K562 (cell line): ENCODE results near the gene DNAJB4. TPM values are rescaled to one million over a fixed set of nuclear protein-coding genes. Genes with fewer than 3 reads are reported as not detected.

Experiments
- DMBX1 ChIP-seq: fragments of 250-450 bp; sonication (Bioruptor Pico); IDR thresholded peaks from 2 replicates; pipeline ENCODE4 v1.8.0; 2022; ENCODE audit warnings: inconsistent platforms, mild to moderate bottlenecking, moderate library complexity, borderline replicate concordance
- ESRRA ChIP-seq: fragments of 450-650 bp; IDR thresholded peaks from 2 replicates; pipeline ENCODE4 v1.6.1; 2014; ENCODE audit warnings: low read depth, mild to moderate bottlenecking, moderate library complexity, borderline replicate concordance
- HSF4 ChIP-seq: fragments of 250-450 bp; sonication (Bioruptor Pico); IDR thresholded peaks from 2 replicates; pipeline ENCODE4 v2.1.2; 2022; ENCODE audit warnings: mild to moderate bottlenecking, moderate library complexity, borderline replicate concordance
- PHF8 ChIP-seq: fragments of 200-600 bp; sonication (generic); IDR thresholded peaks from 2 replicates; pipeline ENCODE4 v1.6.1; 2012; ENCODE audit warnings: mixed run types, mild to moderate bottlenecking, inconsistent platforms, low read length, moderate library complexity, borderline replicate concordance
- RBM34 ChIP-seq: fragments of 200-400 bp; formaldehyde crosslinking; IDR thresholded peaks from 2 replicates; pipeline ENCODE4 v1.6.1; 2018; ENCODE audit warnings: low read length, borderline replicate concordance; ENCODE audit not compliant: insufficient read depth
- ZNF165 ChIP-seq: fragments of 250-450 bp; sonication (Bioruptor Pico); IDR thresholded peaks from 2 replicates; pipeline ENCODE4 v1.4.0; 2020; ENCODE audit warnings: borderline replicate concordance
- ZNF24 ChIP-seq: fragments of 450-650 bp; IDR thresholded peaks from 2 replicates; pipeline ENCODE4 v1.6.1; 2016
- ZNF384 ChIP-seq: IDR thresholded peaks from 2 replicates; pipeline ENCODE4 v1.6.1; 2012; ENCODE audit warnings: low read depth, low read length, improper control_type of control experiment
- ZNF717 ChIP-seq: fragments of 250-450 bp; sonication (Bioruptor Pico); IDR thresholded peaks from 2 replicates; pipeline ENCODE4 v1.5.0; 2021
- polyA plus RNA-seq, 8 experiments: library from polyadenylated mRNA; depleted of rRNA in 4 of 8; stranded (reverse) in 5 of 8; unstranded in 3 of 8; fragments of >200 nt; fragmentation: Nextera tagmentation in 2 of 8; fragmentation: Illumina TruSeq in 1 of 8; extraction: Ambion mirVana in 2 of 8; extraction: Trizol in 1 of 8; gene quantifications; 2 replicates each; pipeline versions ENCODE4 v1.2.1 to v1.2.3, GENCODE V29; 2011 to 2014; ENCODE audit warnings: inconsistent platforms in 1 of 8, missing spikeins in 1 of 8
- total RNA-seq, 7 experiments: library from RNA; depleted of rRNA in 6 of 7; stranded (reverse); fragments of >200 nt in 6 of 7; fragmentation: Illumina TruSeq in 2 of 7; extraction: Trizol in 2 of 7; gene quantifications; 2 replicates each; pipeline versions ENCODE4 v1.2.1 to v1.2.3, GENCODE V29; 2011 to 2021; ENCODE audit warnings: low replicate concordance in 1 of 7
- TF ChIP-seq, protein P1 (sequence below): fragments of 450-650 bp; IDR thresholded peaks from 2 replicates; pipeline ENCODE4 v1.6.1; 2016; ENCODE audit warnings: low read depth
- TF ChIP-seq, protein P2 (sequence below): fragments of 250-450 bp; sonication (Bioruptor Pico); IDR thresholded peaks from 2 replicates; pipeline ENCODE4 v1.5.0; 2020; ENCODE audit warnings: mild to moderate bottlenecking
- TF ChIP-seq, protein P3 (sequence below): sonication (generic); formaldehyde crosslinking; IDR thresholded peaks from 2 replicates; pipeline ENCODE4 v1.8.0; 2022; ENCODE audit warnings: mild to moderate bottlenecking, low read depth, missing genetic modification reagents
- TF ChIP-seq, protein P4 (sequence below), 2 experiments: IDR thresholded peaks; 2 replicates each; pipeline ENCODE4 v1.6.1; 2012; ENCODE audit warnings: improper control_type of control experiment in 2 of 2, low read depth in 2 of 2, low read length in 2 of 2, borderline replicate concordance in 1 of 2

The DNAJB4 gene
- total and polyA plus RNA-seq, 9 of the 15 experiments (the other 6 are each of a cell fraction or from before 2014, with no cell fraction given): 8.5 to 27.7 (median 19.8) TPM

DNA sequence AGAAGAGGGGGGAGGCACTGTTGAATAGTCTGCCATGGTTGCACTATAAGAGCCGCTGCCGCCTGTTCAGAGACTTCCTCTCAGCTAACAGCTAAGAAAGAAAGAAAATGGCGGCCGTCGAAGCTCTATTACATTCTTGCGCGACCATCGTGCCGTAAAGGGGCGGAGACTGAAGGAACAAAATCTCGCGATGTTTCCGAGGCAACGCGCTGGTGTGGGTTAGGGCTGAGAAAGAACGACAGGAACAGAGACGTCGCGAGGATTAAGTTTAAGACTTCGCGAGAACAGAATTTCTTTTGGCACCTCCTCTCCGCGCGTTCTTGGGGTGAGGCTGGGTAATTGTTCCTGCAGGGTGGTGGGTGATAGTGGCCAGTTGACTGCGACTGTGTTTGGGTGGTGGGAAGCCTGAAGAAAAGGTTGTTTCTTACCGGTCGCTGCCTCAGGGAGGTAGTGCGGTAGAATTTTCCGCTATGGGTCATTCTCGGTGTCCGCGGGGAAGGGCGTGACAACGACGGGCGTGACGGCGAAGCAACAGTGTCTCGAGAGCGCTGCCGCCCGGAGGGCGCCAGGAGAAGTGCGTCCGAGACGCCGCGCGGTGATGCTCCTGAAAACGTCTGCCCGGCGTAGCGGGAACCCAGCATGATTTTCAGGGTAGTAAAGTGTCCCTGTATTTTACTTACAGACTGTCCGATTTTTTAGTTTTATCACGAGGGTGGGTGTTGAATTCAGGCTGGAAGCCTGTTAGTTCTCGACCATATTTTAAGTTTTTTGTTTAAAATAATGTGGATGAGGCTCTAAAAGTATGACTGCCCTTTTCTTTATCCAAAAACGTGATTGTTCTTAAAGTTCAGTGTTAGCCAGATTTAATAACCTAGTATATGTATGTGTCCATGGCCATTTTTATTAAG, 25.5 kb upstream of the DNAJB4 start, which contains the start of gene FUBP1 (continued):
- TF ChIP-seq ESRRA (peak; percentile 65), DMBX1 (CRISPR knock-in tag) (no peak), ZNF24 (no peak), ZNF165 (CRISPR knock-in tag) (no peak), RBM34 (no peak), ZNF384 (no peak), PHF8 (peak; percentile 97), HSF4 (no peak), ZNF717 (CRISPR knock-in tag) (no peak)
- TF ChIP-seq, protein P1, sequence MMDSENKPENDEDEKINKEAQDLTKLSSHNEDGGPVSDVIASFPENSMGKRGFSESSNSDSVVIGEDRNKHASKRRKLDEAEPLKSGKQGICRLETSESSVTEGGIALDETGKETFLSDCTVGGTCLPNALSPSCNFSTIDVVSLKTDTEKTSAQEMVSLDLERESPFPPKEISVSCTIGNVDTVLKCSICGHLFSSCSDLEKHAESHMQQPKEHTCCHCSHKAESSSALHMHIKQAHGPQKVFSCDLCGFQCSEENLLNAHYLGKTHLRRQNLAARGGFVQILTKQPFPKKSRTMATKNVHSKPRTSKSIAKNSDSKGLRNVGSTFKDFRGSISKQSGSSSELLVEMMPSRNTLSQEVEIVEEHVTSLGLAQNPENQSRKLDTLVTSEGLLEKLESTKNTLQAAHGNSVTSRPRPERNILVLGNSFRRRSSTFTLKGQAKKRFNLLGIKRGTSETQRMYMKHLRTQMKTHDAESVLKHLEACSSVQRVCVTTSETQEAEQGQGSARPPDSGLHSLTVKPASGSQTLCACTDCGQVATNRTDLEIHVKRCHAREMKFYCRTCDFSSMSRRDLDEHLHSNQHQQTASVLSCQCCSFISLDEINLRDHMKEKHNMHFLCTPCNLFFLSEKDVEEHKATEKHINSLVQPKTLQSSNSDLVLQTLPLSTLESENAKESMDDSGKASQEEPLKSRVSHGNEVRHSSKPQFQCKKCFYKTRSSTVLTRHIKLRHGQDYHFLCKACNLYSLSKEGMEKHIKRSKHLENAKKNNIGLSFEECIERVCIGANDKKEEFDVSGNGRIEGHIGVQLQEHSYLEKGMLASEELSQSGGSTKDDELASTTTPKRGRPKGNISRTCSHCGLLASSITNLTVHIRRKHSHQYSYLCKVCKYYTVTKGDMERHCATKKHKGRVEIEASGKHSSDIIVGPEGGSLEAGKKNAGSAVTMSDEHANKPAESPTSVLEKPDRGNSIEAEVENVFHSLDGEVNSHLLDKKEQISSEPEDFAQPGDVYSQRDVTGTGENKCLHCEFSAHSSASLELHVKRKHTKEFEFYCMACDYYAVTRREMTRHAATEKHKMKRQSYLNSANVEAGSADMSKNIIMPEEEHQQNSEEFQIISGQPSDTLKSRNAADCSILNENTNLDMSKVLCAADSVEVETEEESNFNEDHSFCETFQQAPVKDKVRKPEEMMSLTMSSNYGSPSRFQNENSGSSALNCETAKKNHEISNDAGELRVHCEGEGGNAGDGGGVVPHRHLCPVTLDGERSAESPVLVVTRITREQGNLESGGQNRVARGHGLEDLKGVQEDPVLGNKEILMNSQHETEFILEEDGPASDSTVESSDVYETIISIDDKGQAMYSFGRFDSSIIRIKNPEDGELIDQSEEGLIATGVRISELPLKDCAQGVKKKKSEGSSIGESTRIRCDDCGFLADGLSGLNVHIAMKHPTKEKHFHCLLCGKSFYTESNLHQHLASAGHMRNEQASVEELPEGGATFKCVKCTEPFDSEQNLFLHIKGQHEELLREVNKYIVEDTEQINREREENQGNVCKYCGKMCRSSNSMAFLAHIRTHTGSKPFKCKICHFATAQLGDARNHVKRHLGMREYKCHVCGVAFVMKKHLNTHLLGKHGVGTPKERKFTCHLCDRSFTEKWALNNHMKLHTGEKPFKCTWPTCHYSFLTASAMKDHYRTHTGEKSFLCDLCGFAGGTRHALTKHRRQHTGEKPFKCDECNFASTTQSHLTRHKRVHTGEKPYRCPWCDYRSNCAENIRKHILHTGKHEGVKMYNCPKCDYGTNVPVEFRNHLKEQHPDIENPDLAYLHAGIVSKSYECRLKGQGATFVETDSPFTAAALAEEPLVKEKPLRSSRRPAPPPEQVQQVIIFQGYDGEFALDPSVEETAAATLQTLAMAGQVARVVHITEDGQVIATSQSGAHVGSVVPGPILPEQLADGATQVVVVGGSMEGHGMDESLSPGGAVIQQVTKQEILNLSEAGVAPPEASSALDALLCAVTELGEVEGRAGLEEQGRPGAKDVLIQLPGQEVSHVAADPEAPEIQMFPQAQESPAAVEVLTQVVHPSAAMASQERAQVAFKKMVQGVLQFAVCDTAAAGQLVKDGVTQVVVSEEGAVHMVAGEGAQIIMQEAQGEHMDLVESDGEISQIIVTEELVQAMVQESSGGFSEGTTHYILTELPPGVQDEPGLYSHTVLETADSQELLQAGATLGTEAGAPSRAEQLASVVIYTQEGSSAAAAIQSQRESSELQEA: no peak; the same call in 1 of the 2 replicates
- TF ChIP-seq, protein P2, sequence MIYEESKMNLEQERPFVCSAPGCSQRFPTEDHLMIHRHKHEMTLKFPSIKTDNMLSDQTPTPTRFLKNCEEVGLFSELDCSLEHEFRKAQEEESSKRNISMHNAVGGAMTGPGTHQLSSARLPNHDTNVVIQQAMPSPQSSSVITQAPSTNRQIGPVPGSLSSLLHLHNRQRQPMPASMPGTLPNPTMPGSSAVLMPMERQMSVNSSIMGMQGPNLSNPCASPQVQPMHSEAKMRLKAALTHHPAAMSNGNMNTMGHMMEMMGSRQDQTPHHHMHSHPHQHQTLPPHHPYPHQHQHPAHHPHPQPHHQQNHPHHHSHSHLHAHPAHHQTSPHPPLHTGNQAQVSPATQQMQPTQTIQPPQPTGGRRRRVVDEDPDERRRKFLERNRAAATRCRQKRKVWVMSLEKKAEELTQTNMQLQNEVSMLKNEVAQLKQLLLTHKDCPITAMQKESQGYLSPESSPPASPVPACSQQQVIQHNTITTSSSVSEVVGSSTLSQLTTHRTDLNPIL (CRISPR knock-in tag): no peak
- TF ChIP-seq, protein P3, sequence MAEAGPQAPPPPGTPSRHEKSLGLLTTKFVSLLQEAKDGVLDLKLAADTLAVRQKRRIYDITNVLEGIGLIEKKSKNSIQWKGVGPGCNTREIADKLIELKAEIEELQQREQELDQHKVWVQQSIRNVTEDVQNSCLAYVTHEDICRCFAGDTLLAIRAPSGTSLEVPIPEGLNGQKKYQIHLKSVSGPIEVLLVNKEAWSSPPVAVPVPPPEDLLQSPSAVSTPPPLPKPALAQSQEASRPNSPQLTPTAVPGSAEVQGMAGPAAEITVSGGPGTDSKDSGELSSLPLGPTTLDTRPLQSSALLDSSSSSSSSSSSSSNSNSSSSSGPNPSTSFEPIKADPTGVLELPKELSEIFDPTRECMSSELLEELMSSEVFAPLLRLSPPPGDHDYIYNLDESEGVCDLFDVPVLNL (CRISPR knock-in tag): no peak
- TF ChIP-seq, protein P4, sequence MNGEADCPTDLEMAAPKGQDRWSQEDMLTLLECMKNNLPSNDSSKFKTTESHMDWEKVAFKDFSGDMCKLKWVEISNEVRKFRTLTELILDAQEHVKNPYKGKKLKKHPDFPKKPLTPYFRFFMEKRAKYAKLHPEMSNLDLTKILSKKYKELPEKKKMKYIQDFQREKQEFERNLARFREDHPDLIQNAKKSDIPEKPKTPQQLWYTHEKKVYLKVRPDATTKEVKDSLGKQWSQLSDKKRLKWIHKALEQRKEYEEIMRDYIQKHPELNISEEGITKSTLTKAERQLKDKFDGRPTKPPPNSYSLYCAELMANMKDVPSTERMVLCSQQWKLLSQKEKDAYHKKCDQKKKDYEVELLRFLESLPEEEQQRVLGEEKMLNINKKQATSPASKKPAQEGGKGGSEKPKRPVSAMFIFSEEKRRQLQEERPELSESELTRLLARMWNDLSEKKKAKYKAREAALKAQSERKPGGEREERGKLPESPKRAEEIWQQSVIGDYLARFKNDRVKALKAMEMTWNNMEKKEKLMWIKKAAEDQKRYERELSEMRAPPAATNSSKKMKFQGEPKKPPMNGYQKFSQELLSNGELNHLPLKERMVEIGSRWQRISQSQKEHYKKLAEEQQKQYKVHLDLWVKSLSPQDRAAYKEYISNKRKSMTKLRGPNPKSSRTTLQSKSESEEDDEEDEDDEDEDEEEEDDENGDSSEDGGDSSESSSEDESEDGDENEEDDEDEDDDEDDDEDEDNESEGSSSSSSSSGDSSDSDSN (IDR thresholded peaks at IDR 0.05; ENCODE audit: borderline replicate concordance in 1 of 2, low read depth in 2 of 2, low read length in 2 of 2): peak in 1 of 2 experiments; percentile 82; a peak in 2 of 4 replicates
